B cell (primary cell): ENCODE data around the gene ALG9. TPM values are rescaled to one million over a fixed set of nuclear protein-coding genes. Genes with fewer than 3 reads are reported as not detected.

ENCODE experiments used
- ATAC-seq: fragments of 200-7000 bp; cut with Tn5 transposase; one replicate; pipeline ENCODE4 v1.10.0; 2021; ENCODE audit warnings: low read depth, mild to moderate bottlenecking, moderate number of reproducible peaks, moderate library complexity
- CTCF ChIA-PET: fragments of 350-600 bp; sonication (Branson Sonifier 250); formaldehyde crosslinking; loops from one replicate; lab custom pipeline; 2021; ENCODE audit warnings: antibody characterized with exemption, inconsistent platforms; lab: Charles Lee
- POLR2A ChIA-PET: fragments of 350-600 bp; sonication (Branson Sonifier 250); formaldehyde crosslinking; loops from one replicate; lab custom pipeline; 2021; ENCODE audit warnings: antibody characterized with exemption; lab: Charles Lee
- DNase-seq: peaks from one replicate; pipeline ENCODE4 v3.0.0; 2013
- H2AFZ ChIP-seq: 2 replicates; pipeline ENCODE4 v1.6.1; 2012; ENCODE audit warnings: mild to moderate bottlenecking, low read depth, low read length; ENCODE audit not compliant: insufficient read depth, poor library complexity, severe bottlenecking
- H3K27ac ChIP-seq, 2 donors: 1 replicate in 1 of 2; 2 replicates in 1 of 2; pipeline ENCODE4 v1.5.1; 2012 to 2013; ENCODE audit warnings: low read length in 2 of 2, mild to moderate bottlenecking in 2 of 2, moderate library complexity in 1 of 2
- H3K27me3 ChIP-seq, 4 experiments: fragments of 200-600 bp in 1 of 4; sonication (generic) in 1 of 4; replicated peaks in 1 of 4; 1 replicate in 2 of 4; 2 replicates in 2 of 4; pipeline versions ENCODE4 v1.6.1 to v1.7.0; 2013 to 2016; ENCODE audit warnings: low read length in 3 of 4, mild to moderate bottlenecking in 2 of 4, mixed read lengths in 1 of 4, moderate library complexity in 1 of 4; ENCODE audit not compliant: insufficient read depth in 4 of 4, control insufficient read depth in 3 of 4; ENCODE audit errors: control extremely low read depth in 1 of 4
- H3K36me3 ChIP-seq, 2 experiments: replicated peaks in 1 of 2; 1 replicate in 1 of 2; 2 replicates in 1 of 2; pipeline versions ENCODE4 v1.6.1 to v1.7.1; 2013; ENCODE audit warnings: low read length in 1 of 2; ENCODE audit not compliant: insufficient read depth in 2 of 2, control insufficient read depth in 1 of 2; ENCODE audit errors: control extremely low read depth in 1 of 2, extremely low read depth in 1 of 2
- H3K4me1 ChIP-seq, 2 donors: fragments of 200-600 bp in 1 of 2; sonication (generic) in 1 of 2; 1 replicate in 1 of 2; 2 replicates in 1 of 2; pipeline versions ENCODE4 v1.5.1 to v1.6.1; 2013 to 2017; ENCODE audit warnings: low read length in 2 of 2; ENCODE audit not compliant: control insufficient read depth in 2 of 2, insufficient read depth in 2 of 2
- H3K4me2 ChIP-seq: replicated peaks from 2 replicates; pipeline ENCODE3; 2012; ENCODE audit warnings: mild to moderate bottlenecking, low read depth, low read length; ENCODE audit not compliant: poor library complexity, severe bottlenecking
- H3K4me3 ChIP-seq, 5 experiments: fragments of 200-600 bp in 1 of 5; sonication (generic) in 1 of 5; 1 replicate in 3 of 5; 2 replicates in 2 of 5; pipeline versions ENCODE4 v1.5.1 to v1.7.0; 2011 to 2016; ENCODE audit warnings: low read length in 4 of 5, mild to moderate bottlenecking in 4 of 5, low read depth in 2 of 5, control low read depth in 1 of 5, moderate library complexity in 1 of 5; ENCODE audit not compliant: insufficient read depth in 1 of 5; ENCODE audit errors: control extremely low read depth in 1 of 5, extremely low read depth in 1 of 5
- H3K79me2 ChIP-seq: fragments of 200-600 bp; sonication (generic); one replicate; pipeline ENCODE4 v1.6.0; 2016; ENCODE audit warnings: low read length; ENCODE audit not compliant: control insufficient read depth, insufficient read depth
- H3K9ac ChIP-seq: fragments of 200-600 bp; sonication (generic); 2 replicates; pipeline ENCODE4 v1.6.1; 2017; ENCODE audit warnings: mild to moderate bottlenecking, low read length, moderate library complexity
- H3K9me3 ChIP-seq, 3 donors: one replicate each; pipeline versions ENCODE4 v1.6.1 to v1.7.1; 2013; ENCODE audit warnings: low read length in 2 of 3; ENCODE audit not compliant: control insufficient read depth in 2 of 3, insufficient read depth in 1 of 3; ENCODE audit errors: control extremely low read depth in 1 of 3
- H4K20me1 ChIP-seq: 2 replicates; pipeline ENCODE4 v1.6.0; 2012; ENCODE audit warnings: mild to moderate bottlenecking, low read length; ENCODE audit not compliant: insufficient read depth, control insufficient read depth, poor library complexity, severe bottlenecking
- H3K27ac Mint-ChIP-seq: one replicate; pipeline ENCODE4 v1.8.0; 2021; ENCODE audit warnings: mixed read lengths
- H3K27me3 Mint-ChIP-seq: one replicate; pipeline ENCODE4 v1.8.0; 2021; ENCODE audit warnings: mixed read lengths
- H3K4me1 Mint-ChIP-seq: one replicate; pipeline ENCODE4 v1.8.0; 2021; ENCODE audit warnings: mixed read lengths
- H3K4me3 Mint-ChIP-seq: one replicate; pipeline ENCODE4 v1.8.0; 2021; ENCODE audit warnings: mixed read lengths
- H3K9me3 Mint-ChIP-seq: one replicate; pipeline ENCODE4 v1.8.0; 2022; ENCODE audit warnings: mixed read lengths; ENCODE audit not compliant: insufficient read depth
- CTCF ChIP-seq: fragments of 200-600 bp; IDR thresholded peaks from one replicate; pipeline ENCODE4 v1.8.0; 2022; ENCODE audit warnings: antibody characterized with exemption, mild to moderate bottlenecking
- EZH2 ChIP-seq: IDR thresholded peaks from 2 replicates; pipeline ENCODE4 v1.6.1; 2012; ENCODE audit warnings: borderline replicate concordance, low read depth, mild to moderate bottlenecking, moderate library complexity, low read length; ENCODE audit not compliant: insufficient read depth, poor library complexity, severe bottlenecking
- WGBS: methylation state at CpG from one replicate; pipeline ENCODE4 v1.1.5; 2013; ENCODE audit warnings: missing lambda C conversion rate; ENCODE audit not compliant: insufficient coverage; 5-methylcytosine and 5-hydroxymethylcytosine counted together
- intact Hi-C: fragments of 100-400 bp; cut with micrococcal nuclease; formaldehyde crosslinking; loops from one replicate; pipeline ENCODE4 v1.10.0; 2022
- polyA plus RNA-seq: library from polyadenylated mRNA; depleted of rRNA; stranded (reverse); fragments of >200 nt; gene quantifications from 2 replicates; pipeline ENCODE4 v1.2.3, GENCODE V29; 2012
- total RNA-seq, 2 donors: library from RNA; stranded (reverse); fragments of 120-200 nt in 1 of 2; gene quantifications; 1 replicate in 1 of 2; 2 replicates in 1 of 2; pipeline versions ENCODE4 v1.2.3 to v1.2.4, GENCODE V29; 2013 to 2022

Gene ALG9
- total and polyA plus RNA-seq, 2 donors (not counting 1 experiment from before 2014, with no cell fraction given) = 21.2 to 29.9 TPM

- H3K36me3 ChIP-seq = no peaks in the 10 kb centered on the region
- Mint-ChIP-seq H3K4me1 (no peaks in the 10 kb centered on the region), H3K27me3 (peaks cover 60% of the 10 kb centered on the region), H3K4me3 (no peak overlapping the region), H3K9me3 (no peaks in the 10 kb centered on the region), H3K27ac (no peak overlapping the region)
- ChIA-PET POLR2A (no interaction called here), CTCF (no interaction called here)
- intact Hi-C loops = no loop called here
- peaks cover 0 to 40% (median 20%) of the 10 kb centered on the region in 4 experiments for H3K27me3 ChIP-seq
- H4K20me1 ChIP-seq = no peaks in the 10 kb centered on the region
- TF ChIP-seq CTCF (no peak), EZH2 (no peak)
- no peak overlapping the region for H3K9ac ChIP-seq
- no peaks in the 10 kb centered on the region for H3K4me1 ChIP-seq
- H3K79me2 ChIP-seq = no peaks in the 10 kb centered on the region
- no peak overlapping the region for H3K4me2 ChIP-seq
- H3K27ac ChIP-seq = no peak overlapping the region
- WGBS = 86% methylated on average over 24 of the region's 24 CpGs
- H3K4me3 ChIP-seq = no peak overlapping the region
- H3K9me3 ChIP-seq = peaks cover 0 to 4% (median 0%) of the 10 kb centered on the region in 3 donors
- no peak for DNase-seq
- no peak overlapping the region for H2AFZ ChIP-seq
- no peak for ATAC-seq
Observed at GRCh38 chr11:111913031-111913861, 41.9 kb upstream of the ALG9 start.

- H2AFZ ChIP-seq = no peak within 1 kb of the TSS
- intact Hi-C loops = no loop called here
- WGBS = 23% methylated on average over 12 of the region's 26 CpGs
- TF ChIP-seq CTCF (no peak), EZH2 (no peak)
- Mint-ChIP-seq H3K9me3 (no peaks in the 10 kb centered on the region), H3K4me1 (no peaks in the 10 kb centered on the region), H3K4me3 (no peak within 1 kb of the TSS), H3K27ac (no peak within 1 kb of the TSS), H3K27me3 (peaks cover 54% of the 10 kb centered on the region)
- no peaks in the 10 kb centered on the region for H3K4me1 ChIP-seq
- no peak within 1 kb of the TSS for H3K27ac ChIP-seq
- CTCF ChIA-PET = no interaction called here
- POLR2A ChIA-PET = no interaction called here
- no peak within 1 kb of the TSS for H3K4me3 ChIP-seq
- no peak for ATAC-seq
- no peak within 1 kb of the TSS for H3K4me2 ChIP-seq
- H3K79me2 ChIP-seq = no peaks in the 10 kb centered on the region
- H3K9me3 ChIP-seq = peaks cover 0 to 4% (median 0%) of the 10 kb centered on the region in 3 donors
- H3K36me3 ChIP-seq = no peaks in the 10 kb centered on the region
- no peak within 1 kb of the TSS for H3K9ac ChIP-seq
- peaks cover 0 to 40% (median 20%) of the 10 kb centered on the region in 4 experiments for H3K27me3 ChIP-seq
- no peaks in the 10 kb centered on the region for H4K20me1 ChIP-seq
- no peak for DNase-seq
Observed at GRCh38 chr11:111912535-111912934, 41.2 kb upstream of the ALG9 start, which contains the start of gene HSPB2. Gene HSPB2 (plus strand): TSS chr11:111912734. CDS start chr11:111912830, 96 bp downstream.
